HEK293 (cell line): Measurements from ENCODE around the gene ELOVL6.
"Not testable (repeated sequence)": the region's sequence is repeated elsewhere in the genome, so short reads cannot be mapped to it uniquely, and the experiment has no call there.

ENCODE experiments used
- CTCF ChIA-PET: fragments of 350-600 bp; formaldehyde crosslinking; extraction: SDS; loops from one replicate; lab custom pipeline; 2021; ENCODE audit warnings: antibody characterized with exemption; lab: Yijun Ruan, JAX
- POLR2A ChIA-PET: fragments of 300-600 bp; formaldehyde crosslinking; extraction: SDS; loops from one replicate; lab custom pipeline; 2020; ENCODE audit warnings: antibody characterized with exemption, inconsistent platforms; lab: Yijun Ruan, JAX
- H3K27ac ChIP-seq: fragments of 200-500 bp; sonication (Bioruptor generic); 2 replicates; pipeline ENCODE4 v1.5.1; 2014; ENCODE audit warnings: low read depth, low read length, control low read depth, inconsistent platforms; ENCODE audit errors: extremely low read depth
- H3K36me3 ChIP-seq, 2 experiments: fragments of 200-500 bp in 1 of 2; sonication (Bioruptor generic) in 1 of 2; 1 replicate in 1 of 2; 2 replicates in 1 of 2; pipeline ENCODE4 v1.5.1; 2014 to 2017; ENCODE audit warnings: inconsistent platforms in 2 of 2, low read length in 2 of 2; ENCODE audit not compliant: control insufficient read depth in 2 of 2, insufficient read depth in 1 of 2
- H3K4me1 ChIP-seq: fragments of 200-500 bp; sonication (Bioruptor generic); 2 replicates; pipeline ENCODE4 v1.5.1; 2014; ENCODE audit warnings: mild to moderate bottlenecking, low read length, inconsistent platforms; ENCODE audit not compliant: control insufficient read depth, insufficient read depth
- H3K4me3 ChIP-seq: 2 replicates; pipeline ENCODE4 v1.5.1; 2011; ENCODE audit warnings: low read depth, mild to moderate bottlenecking, control low read depth, low read length, moderate library complexity
- H3K9me3 ChIP-seq: fragments of 200-500 bp; sonication (Bioruptor generic); 2 replicates; pipeline ENCODE4 v1.5.1; 2014; ENCODE audit warnings: low read depth, low read length, inconsistent platforms; ENCODE audit not compliant: control insufficient read depth, insufficient read depth
- KLF16 ChIP-seq: fragments of 450-650 bp; formaldehyde crosslinking; IDR thresholded peaks from 2 replicates; pipeline ENCODE4 v1.5.1; 2017; ENCODE audit warnings: missing biosample characterization, missing genetic modification characterization
- KLF9 ChIP-seq: fragments of 450-650 bp; formaldehyde crosslinking; IDR thresholded peaks from 2 replicates; pipeline ENCODE4 v1.5.1; 2016; ENCODE audit warnings: missing biosample characterization, missing genetic modification characterization, low read depth
- OSR2 ChIP-seq: fragments of 450-650 bp; formaldehyde crosslinking; IDR thresholded peaks from 2 replicates; pipeline ENCODE4 v1.5.1; 2016; ENCODE audit warnings: missing biosample characterization, missing genetic modification characterization
- REPIN1 ChIP-seq: fragments of 450-650 bp; formaldehyde crosslinking; IDR thresholded peaks from 2 replicates; pipeline ENCODE4 v1.5.1; 2017; ENCODE audit warnings: missing biosample characterization, missing genetic modification characterization, low read depth
- SALL2 ChIP-seq: fragments of 450-650 bp; formaldehyde crosslinking; IDR thresholded peaks from 2 replicates; pipeline ENCODE4 v1.5.0; 2017; ENCODE audit warnings: missing biosample characterization, mild to moderate bottlenecking, missing genetic modification characterization, borderline replicate concordance
- SCRT1 ChIP-seq: fragments of 450-650 bp; formaldehyde crosslinking; IDR thresholded peaks from 2 replicates; pipeline ENCODE4 v1.5.1; 2016; ENCODE audit warnings: missing biosample characterization, missing genetic modification characterization, borderline replicate concordance
- SETDB1 ChIP-seq: IDR thresholded peaks from one replicate; pipeline ENCODE4 v1.6.1; 2017; ENCODE audit warnings: mild to moderate bottlenecking, low read length, moderate library complexity, mixed read lengths; ENCODE audit not compliant: insufficient read length
- TRIM28 ChIP-seq: IDR thresholded peaks from 2 replicates; pipeline ENCODE4 v1.6.1; 2011; ENCODE audit warnings: low read length, control low read depth, borderline replicate concordance
- YY1 ChIP-seq: fragments of 450-650 bp; formaldehyde crosslinking; IDR thresholded peaks from 2 replicates; pipeline ENCODE4 v1.5.1; 2018; ENCODE audit warnings: missing biosample characterization, missing genetic modification characterization
- ZBTB20 ChIP-seq: fragments of 450-650 bp; formaldehyde crosslinking; IDR thresholded peaks from 2 replicates; pipeline ENCODE4 v1.5.1; 2016; ENCODE audit warnings: missing biosample characterization, missing genetic modification characterization
- ZBTB48 ChIP-seq: fragments of 450-650 bp; formaldehyde crosslinking; IDR thresholded peaks from 2 replicates; pipeline ENCODE4 v1.5.1; 2016; ENCODE audit warnings: missing biosample characterization, missing genetic modification characterization
- ZNF112 ChIP-seq: fragments of 450-650 bp; formaldehyde crosslinking; IDR thresholded peaks from 2 replicates; pipeline ENCODE4 v1.5.0; 2017; ENCODE audit warnings: missing biosample characterization, missing genetic modification characterization
- ZNF133 ChIP-seq: fragments of 450-650 bp; formaldehyde crosslinking; IDR thresholded peaks from 2 replicates; pipeline ENCODE4 v1.5.1; 2016; ENCODE audit warnings: missing biosample characterization, missing genetic modification characterization
- ZNF146 ChIP-seq: fragments of 450-650 bp; formaldehyde crosslinking; IDR thresholded peaks from 2 replicates; pipeline ENCODE4 v1.5.1; 2016; ENCODE audit warnings: missing biosample characterization, missing genetic modification characterization
- ZNF239 ChIP-seq: fragments of 450-650 bp; formaldehyde crosslinking; IDR thresholded peaks from 2 replicates; pipeline ENCODE4 v1.5.1; 2016; ENCODE audit warnings: missing biosample characterization, missing genetic modification characterization
- ZNF394 ChIP-seq: fragments of 450-650 bp; formaldehyde crosslinking; IDR thresholded peaks from 2 replicates; pipeline ENCODE4 v1.5.1; 2016; ENCODE audit warnings: missing biosample characterization, missing genetic modification characterization, mild to moderate bottlenecking, moderate library complexity, borderline replicate concordance
- ZNF426 ChIP-seq: fragments of 450-650 bp; formaldehyde crosslinking; IDR thresholded peaks from 2 replicates; pipeline ENCODE4 v1.5.1; 2017; ENCODE audit warnings: missing biosample characterization, missing genetic modification characterization, mild to moderate bottlenecking, inconsistent platforms, moderate library complexity
- ZNF48 ChIP-seq: fragments of 450-650 bp; formaldehyde crosslinking; IDR thresholded peaks from 2 replicates; pipeline ENCODE4 v1.5.1; 2016; ENCODE audit warnings: missing biosample characterization, missing genetic modification characterization
- ZNF549 ChIP-seq: fragments of 450-650 bp; IDR thresholded peaks from 2 replicates; pipeline ENCODE4 v1.5.1; 2018; ENCODE audit warnings: missing biosample characterization, missing genetic modification characterization, mild to moderate bottlenecking, inconsistent platforms, moderate library complexity
- ZNF660 ChIP-seq: fragments of 450-650 bp; IDR thresholded peaks from 2 replicates; pipeline ENCODE4 v1.5.1; 2018; ENCODE audit warnings: missing biosample characterization, mild to moderate bottlenecking, missing genetic modification characterization
- ZNF791 ChIP-seq: fragments of 450-650 bp; formaldehyde crosslinking; IDR thresholded peaks from 2 replicates; pipeline ENCODE4 v1.5.1; 2016; ENCODE audit warnings: missing biosample characterization, missing genetic modification characterization
- ZNF830 ChIP-seq: fragments of 450-650 bp; IDR thresholded peaks from 2 replicates; pipeline ENCODE4 v1.5.0; 2018; ENCODE audit warnings: missing biosample characterization, missing genetic modification characterization, low read depth, mild to moderate bottlenecking, moderate library complexity
- TF ChIP-seq, protein P1 (sequence below): fragments of 450-650 bp; formaldehyde crosslinking; IDR thresholded peaks from 2 replicates; pipeline ENCODE4 v1.5.1; 2017; ENCODE audit warnings: missing biosample characterization, missing genetic modification characterization
- TF ChIP-seq, protein P2 (sequence below): fragments of 450-650 bp; formaldehyde crosslinking; IDR thresholded peaks from 2 replicates; pipeline ENCODE4 v1.5.1; 2016; ENCODE audit warnings: missing biosample characterization, missing genetic modification characterization
- TF ChIP-seq, protein P3 (sequence below): fragments of 450-650 bp; formaldehyde crosslinking; optimal IDR thresholded peaks from 2 replicates; pipeline ENCODE3; 2016; ENCODE audit warnings: missing biosample characterization, mild to moderate bottlenecking, missing genetic modification characterization
- TF ChIP-seq, protein P4 (sequence below): fragments of 450-650 bp; formaldehyde crosslinking; IDR thresholded peaks from 2 replicates; pipeline ENCODE4 v1.5.1; 2017; ENCODE audit warnings: missing biosample characterization, missing genetic modification characterization

Gene ELOVL6

DNA sequence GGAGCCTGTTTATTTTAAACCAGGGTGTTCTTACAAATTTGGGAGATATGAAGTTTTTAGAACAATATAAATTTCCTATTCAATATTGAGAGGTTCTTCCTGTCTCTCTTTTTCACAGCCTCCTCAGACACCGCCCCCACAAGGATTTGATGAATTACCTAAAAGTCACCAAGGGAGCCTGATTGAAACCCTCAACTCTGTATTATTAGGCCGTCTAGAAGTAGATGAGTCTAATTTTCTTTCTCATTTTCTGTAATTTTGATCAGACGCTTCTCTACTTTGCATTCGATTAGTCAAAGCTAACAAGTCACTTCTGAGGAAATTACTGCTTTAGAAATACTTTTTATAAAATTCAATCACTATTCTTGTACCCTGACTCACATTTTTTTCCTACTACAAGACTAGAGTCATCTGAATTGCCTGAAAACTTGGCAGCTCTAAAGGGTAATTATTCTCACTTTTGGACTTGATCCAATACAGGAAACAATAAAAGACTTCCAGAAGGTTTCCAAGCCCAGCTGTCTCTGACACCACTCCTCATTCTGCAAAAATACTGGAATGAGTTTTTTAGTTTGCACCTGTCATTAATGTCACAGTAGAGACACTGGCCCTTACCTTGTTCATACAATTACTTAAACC lies 111.2 kb downstream of the ELOVL6 start (continued):
- TF ChIP-seq, protein P1, sequence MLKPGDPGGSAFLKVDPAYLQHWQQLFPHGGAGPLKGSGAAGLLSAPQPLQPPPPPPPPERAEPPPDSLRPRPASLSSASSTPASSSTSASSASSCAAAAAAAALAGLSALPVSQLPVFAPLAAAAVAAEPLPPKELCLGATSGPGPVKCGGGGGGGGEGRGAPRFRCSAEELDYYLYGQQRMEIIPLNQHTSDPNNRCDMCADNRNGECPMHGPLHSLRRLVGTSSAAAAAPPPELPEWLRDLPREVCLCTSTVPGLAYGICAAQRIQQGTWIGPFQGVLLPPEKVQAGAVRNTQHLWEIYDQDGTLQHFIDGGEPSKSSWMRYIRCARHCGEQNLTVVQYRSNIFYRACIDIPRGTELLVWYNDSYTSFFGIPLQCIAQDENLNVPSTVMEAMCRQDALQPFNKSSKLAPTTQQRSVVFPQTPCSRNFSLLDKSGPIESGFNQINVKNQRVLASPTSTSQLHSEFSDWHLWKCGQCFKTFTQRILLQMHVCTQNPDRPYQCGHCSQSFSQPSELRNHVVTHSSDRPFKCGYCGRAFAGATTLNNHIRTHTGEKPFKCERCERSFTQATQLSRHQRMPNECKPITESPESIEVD (tag by site-specific recombination), result peak; percentile 79
- TF ChIP-seq, protein P2, sequence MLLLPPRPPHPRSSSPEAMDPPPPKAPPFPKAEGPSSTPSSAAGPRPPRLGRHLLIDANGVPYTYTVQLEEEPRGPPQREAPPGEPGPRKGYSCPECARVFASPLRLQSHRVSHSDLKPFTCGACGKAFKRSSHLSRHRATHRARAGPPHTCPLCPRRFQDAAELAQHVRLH (tag by site-specific recombination), result no peak
- no peak for TF ChIP-seq ZNF549 (tag by site-specific recombination)
- TF ChIP-seq SALL2 (tag by site-specific recombination), result no peak
- no peak for TF ChIP-seq ZNF394 (tag by site-specific recombination)
- TF ChIP-seq ZNF660 (tag by site-specific recombination), result no peak
- no peak for TF ChIP-seq TRIM28
- TF ChIP-seq ZBTB48 (tag by site-specific recombination), result no peak
- no peak for TF ChIP-seq SCRT1 (tag by site-specific recombination)

DNA sequence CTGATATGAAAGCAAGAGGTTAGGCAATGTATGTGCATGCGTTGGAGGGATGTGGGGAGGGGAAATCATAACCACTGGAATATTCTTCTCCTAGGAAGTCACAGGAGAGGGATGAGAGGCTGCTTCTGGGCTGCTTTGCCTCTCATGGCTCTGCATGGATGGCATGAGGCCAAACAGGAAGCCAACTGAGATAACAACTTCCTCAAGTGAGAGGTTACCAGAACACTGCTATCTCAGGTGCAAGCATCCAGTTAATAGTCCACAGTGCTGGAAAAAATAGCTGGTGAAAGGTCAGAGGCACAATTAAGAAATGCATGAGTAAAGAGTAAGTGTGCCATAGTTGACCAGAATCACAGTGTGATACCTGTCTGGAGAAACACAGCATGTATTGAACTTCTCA lies 113.3 kb downstream of the ELOVL6 start:
- TF ChIP-seq REPIN1, result no peak
- TF ChIP-seq ZNF48 (tag by site-specific recombination), result no peak
- TF ChIP-seq YY1 (tag by site-specific recombination), result no peak
- TF ChIP-seq OSR2 (tag by site-specific recombination), result peak; percentile 58; the same call in 1 of the 2 replicates
- H3K4me3 ChIP-seq, result no peak overlapping the region
- no peaks in the 10 kb centered on the region for H3K36me3 ChIP-seq
- no peaks in the 10 kb centered on the region for H3K9me3 ChIP-seq
- ChIA-PET CTCF (no interaction called here), POLR2A (interaction anchor here (0.5 kb wide), 1 partner anchor 26 kb away, joined by 3 read pairs; no protein-coding TSS in a partner anchor)
- H3K4me1 ChIP-seq, result peaks cover 2% of the 10 kb centered on the region; the same call in 1 of the 2 replicates
- no peak overlapping the region for H3K27ac ChIP-seq

DNA sequence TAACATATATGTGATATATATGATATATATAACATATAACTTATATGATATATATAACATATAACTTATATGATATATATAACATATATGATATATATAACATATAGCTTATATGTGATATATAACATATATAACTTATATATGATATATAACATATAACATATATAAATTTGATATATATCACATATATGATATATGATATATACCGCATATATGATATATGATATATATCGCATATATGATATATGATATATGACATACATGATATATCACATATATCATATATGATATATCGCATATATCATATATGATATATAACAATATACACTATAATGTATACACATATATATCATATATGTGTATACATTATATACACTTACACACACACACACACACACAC lies 114.3 kb downstream of the ELOVL6 start:
- CTCF ChIA-PET, result no interaction called here
- TF ChIP-seq ZNF112 (tag by site-specific recombination) (no peak), ZBTB20 (no peak), SETDB1 (no peak), SCRT1 (tag by site-specific recombination) (no peak), ZNF830 (tag by site-specific recombination) (no peak), ZNF239 (tag by site-specific recombination) (no peak), ZNF791 (no peak), KLF9 (no peak), ZNF146 (tag by site-specific recombination) (no peak), ZNF426 (tag by site-specific recombination) (no peak), ZNF133 (tag by site-specific recombination) (no peak), KLF16 (tag by site-specific recombination) (no peak)
- TF ChIP-seq, protein P3, sequence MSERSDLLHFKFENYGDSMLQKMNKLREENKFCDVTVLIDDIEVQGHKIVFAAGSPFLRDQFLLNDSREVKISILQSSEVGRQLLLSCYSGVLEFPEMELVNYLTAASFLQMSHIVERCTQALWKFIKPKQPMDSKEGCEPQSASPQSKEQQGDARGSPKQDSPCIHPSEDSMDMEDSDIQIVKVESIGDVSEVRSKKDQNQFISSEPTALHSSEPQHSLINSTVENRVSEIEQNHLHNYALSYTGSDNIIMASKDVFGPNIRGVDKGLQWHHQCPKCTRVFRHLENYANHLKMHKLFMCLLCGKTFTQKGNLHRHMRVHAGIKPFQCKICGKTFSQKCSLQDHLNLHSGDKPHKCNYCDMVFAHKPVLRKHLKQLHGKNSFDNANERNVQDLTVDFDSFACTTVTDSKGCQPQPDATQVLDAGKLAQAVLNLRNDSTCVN (tag by site-specific recombination), result no peak
- TF ChIP-seq, protein P4, sequence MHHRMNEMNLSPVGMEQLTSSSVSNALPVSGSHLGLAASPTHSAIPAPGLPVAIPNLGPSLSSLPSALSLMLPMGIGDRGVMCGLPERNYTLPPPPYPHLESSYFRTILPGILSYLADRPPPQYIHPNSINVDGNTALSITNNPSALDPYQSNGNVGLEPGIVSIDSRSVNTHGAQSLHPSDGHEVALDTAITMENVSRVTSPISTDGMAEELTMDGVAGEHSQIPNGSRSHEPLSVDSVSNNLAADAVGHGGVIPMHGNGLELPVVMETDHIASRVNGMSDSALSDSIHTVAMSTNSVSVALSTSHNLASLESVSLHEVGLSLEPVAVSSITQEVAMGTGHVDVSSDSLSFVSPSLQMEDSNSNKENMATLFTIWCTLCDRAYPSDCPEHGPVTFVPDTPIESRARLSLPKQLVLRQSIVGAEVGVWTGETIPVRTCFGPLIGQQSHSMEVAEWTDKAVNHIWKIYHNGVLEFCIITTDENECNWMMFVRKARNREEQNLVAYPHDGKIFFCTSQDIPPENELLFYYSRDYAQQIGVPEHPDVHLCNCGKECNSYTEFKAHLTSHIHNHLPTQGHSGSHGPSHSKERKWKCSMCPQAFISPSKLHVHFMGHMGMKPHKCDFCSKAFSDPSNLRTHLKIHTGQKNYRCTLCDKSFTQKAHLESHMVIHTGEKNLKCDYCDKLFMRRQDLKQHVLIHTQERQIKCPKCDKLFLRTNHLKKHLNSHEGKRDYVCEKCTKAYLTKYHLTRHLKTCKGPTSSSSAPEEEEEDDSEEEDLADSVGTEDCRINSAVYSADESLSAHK (tag by site-specific recombination), result no peak
- POLR2A ChIA-PET, result no interaction called here
- Histone ChIP-seq H3K27ac (no peak overlapping the region), H3K36me3 (no peaks in the 10 kb centered on the region), H3K9me3 (no peaks in the 10 kb centered on the region), H3K4me1 (peaks cover 2% of the 10 kb centered on the region; the same call in 1 of the 2 replicates), H3K4me3 (no peak overlapping the region)

DNA sequence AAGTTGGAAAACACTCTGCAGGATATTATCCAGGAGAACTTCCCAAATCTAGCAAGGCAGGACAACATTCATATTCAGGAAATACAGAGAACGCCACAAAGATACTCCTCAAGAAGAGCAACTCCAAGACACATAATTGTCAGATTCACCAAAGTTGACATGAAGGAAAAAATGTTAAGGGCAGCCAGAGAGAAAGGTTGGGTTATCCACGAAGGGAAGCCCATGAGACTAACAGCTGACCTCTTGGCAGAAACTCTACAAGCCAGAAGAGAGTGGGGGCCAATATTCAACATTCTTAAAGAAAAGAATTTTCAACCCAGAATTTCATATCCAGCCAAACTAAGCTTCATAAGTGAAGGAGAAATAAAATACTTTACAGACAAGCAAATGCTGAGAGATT lies 120.3 kb downstream of the ELOVL6 start:
- H3K27ac ChIP-seq, POLR2A ChIA-PET, H3K36me3 ChIP-seq, H3K4me3 ChIP-seq, H3K9me3 ChIP-seq, CTCF ChIA-PET, H3K4me1 ChIP-seq: not testable (repeated sequence)
